SU-DHL-6 (cell line): Measurements from ENCODE around the gene EEF2.
"Not testable (repeated sequence)": the region's sequence is repeated elsewhere in the genome, so short reads cannot be mapped to it uniquely, and the experiment has no call there.

ENCODE experiments used
- H2AFZ ChIP-seq: fragments of 200-600 bp; sonication (generic); 2 replicates; pipeline ENCODE4 v1.6.1; 2014; ENCODE audit warnings: low read depth, mild to moderate bottlenecking, moderate library complexity, mixed read lengths, antibody characterized with exemption, low read length; ENCODE audit not compliant: severe bottlenecking
- H3F3A ChIP-seq: fragments of 200-600 bp; shearing (Covaris generic); 2 replicates; pipeline ENCODE4 v1.6.0; 2016; ENCODE audit warnings: antibody characterized with exemption, mild to moderate bottlenecking; ENCODE audit not compliant: insufficient read depth
- H3K27ac ChIP-seq: fragments of 200-600 bp; sonication (generic); 2 replicates; pipeline ENCODE4 v1.5.1; 2016; ENCODE audit warnings: low read depth, mild to moderate bottlenecking, low read length, moderate library complexity, mixed read lengths
- H3K27me3 ChIP-seq: fragments of 200-600 bp; sonication (generic), shearing (Covaris generic); 2 replicates; pipeline ENCODE4 v1.6.0; 2014; ENCODE audit warnings: mild to moderate bottlenecking, low read length
- H3K36me3 ChIP-seq: fragments of 200-600 bp; sonication (generic); 2 replicates; pipeline ENCODE4 v1.6.1; 2014; ENCODE audit warnings: mild to moderate bottlenecking, low read length, mixed read lengths
- H3K4me2 ChIP-seq: fragments of 300-600, 200-600 bp; shearing (Covaris generic), sonication (generic); 2 replicates; pipeline ENCODE4 v1.6.0; 2014; ENCODE audit warnings: low read length, low read depth, mild to moderate bottlenecking; ENCODE audit not compliant: poor library complexity, severe bottlenecking
- H3K4me3 ChIP-seq: fragments of 200-600 bp; sonication (generic); 2 replicates; pipeline ENCODE4 v1.5.1; 2014; ENCODE audit warnings: antibody characterized with exemption, low read length, mild to moderate bottlenecking, mixed read lengths; ENCODE audit not compliant: insufficient read depth, poor library complexity, severe bottlenecking
- H3K79me2 ChIP-seq: fragments of 200-600 bp; sonication (generic); 2 replicates; pipeline ENCODE4 v1.6.1; 2014; ENCODE audit warnings: mild to moderate bottlenecking, low read length, moderate library complexity; ENCODE audit not compliant: insufficient read depth
- H3K9ac ChIP-seq: fragments of 200-600 bp; sonication (generic); 2 replicates; pipeline ENCODE4 v1.7.0; 2014; ENCODE audit warnings: mild to moderate bottlenecking, low read length
- H3K9me2 ChIP-seq: fragments of 200-600 bp; sonication (generic); replicated peaks from 2 replicates; pipeline ENCODE4 v1.6.1; 2014; ENCODE audit warnings: low read length; ENCODE audit not compliant: insufficient read depth
- H3K9me3 ChIP-seq: fragments of 200-600 bp; sonication (generic); 2 replicates; pipeline ENCODE4 v1.6.1; 2014; ENCODE audit warnings: low read length, mixed read lengths; ENCODE audit not compliant: insufficient read depth
- H4K20me1 ChIP-seq: fragments of 200-600 bp; sonication (generic); 2 replicates; pipeline ENCODE4 v1.6.1; 2014; ENCODE audit warnings: low read depth, mild to moderate bottlenecking, antibody characterized with exemption, low read length, moderate library complexity, mixed read lengths
- EZH2phosphoT487 ChIP-seq: fragments of 200-600 bp; sonication (generic), shearing (Covaris generic); conservative IDR thresholded peaks from 2 replicates; pipeline ENCODE4 v1.6.1; 2018; ENCODE audit warnings: mild to moderate bottlenecking, antibody characterized with exemption, low read length, moderate library complexity, mixed read lengths
- TF ChIP-seq, protein P1 (sequence below): fragments of 200-600 bp; sonication (generic); IDR thresholded peaks from one replicate; pipeline ENCODE4 v1.5.1; 2017; ENCODE audit warnings: antibody characterized with exemption, mild to moderate bottlenecking, low read length, moderate library complexity; ENCODE audit not compliant: insufficient read depth, poor library complexity, severe bottlenecking

The EEF2 gene

GRCh38 chr19:4007021-4007835 lies 22.0 kb upstream of the EEF2 start, which contains the start of gene PIAS4:
PIAS4 (plus strand) TSS chr19:4007736; CDS start chr19:4007761, 25 bp downstream.
- no peaks in the 10 kb centered on the region for H3K9me3 ChIP-seq
- no peaks in the 10 kb centered on the region for H3K36me3 ChIP-seq
- no peaks in the 10 kb centered on the region for H3F3A ChIP-seq
- H3K4me2 ChIP-seq: peak within 1 kb of the TSS; percentile 93
- peak within 1 kb of the TSS; percentile 86 for H3K4me3 ChIP-seq
- no peaks in the 10 kb centered on the region for H4K20me1 ChIP-seq
- peaks cover 41% of the 10 kb centered on the region for H3K79me2 ChIP-seq
- TF ChIP-seq EZH2phosphoT487: no peak
- TF ChIP-seq, protein P1, sequence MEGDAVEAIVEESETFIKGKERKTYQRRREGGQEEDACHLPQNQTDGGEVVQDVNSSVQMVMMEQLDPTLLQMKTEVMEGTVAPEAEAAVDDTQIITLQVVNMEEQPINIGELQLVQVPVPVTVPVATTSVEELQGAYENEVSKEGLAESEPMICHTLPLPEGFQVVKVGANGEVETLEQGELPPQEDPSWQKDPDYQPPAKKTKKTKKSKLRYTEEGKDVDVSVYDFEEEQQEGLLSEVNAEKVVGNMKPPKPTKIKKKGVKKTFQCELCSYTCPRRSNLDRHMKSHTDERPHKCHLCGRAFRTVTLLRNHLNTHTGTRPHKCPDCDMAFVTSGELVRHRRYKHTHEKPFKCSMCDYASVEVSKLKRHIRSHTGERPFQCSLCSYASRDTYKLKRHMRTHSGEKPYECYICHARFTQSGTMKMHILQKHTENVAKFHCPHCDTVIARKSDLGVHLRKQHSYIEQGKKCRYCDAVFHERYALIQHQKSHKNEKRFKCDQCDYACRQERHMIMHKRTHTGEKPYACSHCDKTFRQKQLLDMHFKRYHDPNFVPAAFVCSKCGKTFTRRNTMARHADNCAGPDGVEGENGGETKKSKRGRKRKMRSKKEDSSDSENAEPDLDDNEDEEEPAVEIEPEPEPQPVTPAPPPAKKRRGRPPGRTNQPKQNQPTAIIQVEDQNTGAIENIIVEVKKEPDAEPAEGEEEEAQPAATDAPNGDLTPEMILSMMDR: no peak
- H3K27ac ChIP-seq: peak within 1 kb of the TSS; percentile 79
- H3K27me3 ChIP-seq: no peaks in the 10 kb centered on the region
- peak within 1 kb of the TSS; percentile 94 for H2AFZ ChIP-seq
- H3K9me2 ChIP-seq: no peaks in the 10 kb centered on the region
- H3K9ac ChIP-seq: peak within 1 kb of the TSS; percentile 92

- not testable (repeated sequence) for H3K36me3 ChIP-seq, H3K4me3 ChIP-seq, H2AFZ ChIP-seq
Observed at GRCh38 chr19:4005436-4005835, 20.2 kb upstream of the EEF2 start.

GRCh38 chr19:4000798-4001197 lies 15.5 kb upstream of the EEF2 start:
- H3K4me2 ChIP-seq, H3K4me3 ChIP-seq, H3K9me2 ChIP-seq, H3K9me3 ChIP-seq, H3K9ac ChIP-seq, H4K20me1 ChIP-seq, H3F3A ChIP-seq, H3K36me3 ChIP-seq, H3K27ac ChIP-seq, H3K79me2 ChIP-seq, H2AFZ ChIP-seq, H3K27me3 ChIP-seq: not testable (repeated sequence)

More at GRCh38 chr19:4005436-4005835, 20.2 kb upstream of the EEF2 start:
- not testable (repeated sequence) for H4K20me1 ChIP-seq, H3K4me2 ChIP-seq, H3K9me2 ChIP-seq, H3K9ac ChIP-seq, H3K27me3 ChIP-seq, H3F3A ChIP-seq, H3K27ac ChIP-seq, H3K9me3 ChIP-seq
- H3K79me2 ChIP-seq: peaks cover 31% of the 10 kb centered on the region

DNA sequence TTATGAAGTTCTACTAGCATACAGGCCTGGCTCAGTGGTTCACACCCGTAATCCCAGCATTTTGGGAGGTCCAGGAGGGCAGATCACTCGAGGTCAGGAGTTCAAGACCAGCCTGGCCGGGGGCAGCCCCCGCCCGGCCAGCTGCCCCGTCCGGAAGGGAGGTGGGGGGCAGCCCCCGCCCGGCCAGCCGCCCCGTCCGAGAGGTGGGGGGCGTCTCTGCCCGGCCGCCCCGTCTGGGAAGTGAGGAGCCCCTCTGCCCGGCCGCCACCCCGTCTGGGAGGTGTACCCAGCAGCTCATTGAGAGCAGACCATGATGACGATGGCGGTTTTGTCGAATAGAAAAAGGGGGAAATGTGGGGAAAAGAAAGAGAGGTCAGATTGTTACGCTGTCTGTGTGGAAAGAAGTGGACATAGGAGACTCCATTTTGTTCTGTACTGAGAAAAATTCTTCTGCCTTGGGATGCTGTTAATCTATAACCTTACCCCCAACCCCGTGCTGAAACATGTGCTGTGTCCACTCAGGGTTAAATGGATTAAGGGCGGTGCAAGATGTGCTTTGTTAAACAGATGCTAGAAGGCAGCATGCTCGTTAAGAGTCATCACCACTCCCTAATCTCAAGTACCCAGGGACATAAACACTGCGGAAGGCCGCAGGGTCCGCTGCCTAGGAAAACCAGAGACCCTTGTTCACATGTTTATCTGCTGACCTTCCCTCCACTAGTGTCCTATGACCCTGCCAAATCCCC lies 13.6 kb upstream of the EEF2 start:
- H3K27me3 ChIP-seq, H3K36me3 ChIP-seq, H3K27ac ChIP-seq, H4K20me1 ChIP-seq, H3F3A ChIP-seq, H3K4me2 ChIP-seq, H3K4me3 ChIP-seq, H3K79me2 ChIP-seq, H3K9me2 ChIP-seq, H2AFZ ChIP-seq, H3K9ac ChIP-seq, H3K9me3 ChIP-seq: not testable (repeated sequence)
